HG02798 (cell line): ENCODE measurements around the gene IMP4.
"Not testable (repeated sequence)": the region's sequence is repeated elsewhere in the genome, so short reads cannot be mapped to it uniquely, and the experiment has no call there.

Experiments used
- ATAC-seq: cut with Tn5 transposase; IDR thresholded peaks from one replicate; pipeline ENCODE4 v1.9.1; 2021; ENCODE audit warnings: mild to moderate bottlenecking; ENCODE audit not compliant: unreplicated experiment, poor library complexity

Gene IMP4

GRCh38 chr2:130342533-130343275 lies at the start of gene IMP4:
TSS of gene IMP4 (plus strand) at chr2:130342897. CDS start at chr2:130342933, 36 bp downstream.
- peak; percentile 86 for ATAC-seq

DNA sequence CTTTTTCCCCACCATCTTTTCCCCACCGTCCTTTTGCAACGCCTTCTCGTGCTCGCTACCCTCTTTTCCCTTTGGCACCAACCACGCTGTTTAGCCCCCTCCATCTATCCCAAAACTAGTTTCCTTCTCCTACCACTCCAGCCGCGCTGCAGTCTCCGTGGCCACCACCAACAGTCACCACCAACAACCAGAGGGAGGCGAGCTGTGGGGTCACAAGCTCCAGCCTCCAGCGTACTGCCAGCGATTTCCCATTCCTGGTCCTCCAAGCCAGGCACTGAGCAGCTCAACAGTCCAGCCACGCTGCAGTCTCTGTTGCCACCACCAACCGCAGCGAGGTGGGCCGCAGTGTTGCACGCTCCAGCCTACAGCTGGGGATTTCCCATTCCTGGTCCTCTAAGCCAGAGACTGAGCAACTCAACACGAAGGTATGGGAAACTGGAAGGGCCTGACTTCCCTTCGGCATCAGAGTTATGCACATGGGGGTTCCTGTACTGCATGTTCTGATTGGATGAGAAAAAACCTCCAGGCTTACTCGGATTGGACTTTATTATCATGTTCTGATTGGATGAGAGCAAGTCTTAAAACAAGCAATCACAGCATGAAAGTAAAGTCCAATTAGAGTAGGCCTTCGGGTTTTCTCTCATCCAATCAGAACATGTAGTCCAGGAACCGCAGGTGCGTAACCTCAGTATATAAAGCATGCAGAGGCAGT lies 42.3 kb upstream of the IMP4 start:
- ATAC-seq: no peak

DNA sequence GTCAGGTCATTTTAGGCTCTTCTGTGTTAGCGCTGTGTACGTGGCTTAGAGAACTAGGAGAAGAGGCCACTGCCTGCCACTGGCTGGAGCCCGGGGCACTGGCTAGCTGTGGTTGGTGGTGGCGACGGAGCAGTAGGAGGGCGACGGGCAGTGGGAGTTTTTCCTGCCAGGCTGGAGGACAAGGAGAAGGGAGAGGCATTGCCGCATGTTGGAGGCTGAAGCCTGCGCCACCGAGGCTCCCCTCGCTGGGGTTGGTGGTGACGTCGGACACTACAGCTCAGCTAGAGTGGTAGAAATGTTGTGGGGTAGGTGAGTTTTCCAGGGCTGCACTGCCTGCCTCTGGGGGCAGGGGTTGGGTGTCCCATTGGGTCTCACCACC lies 41.7 kb upstream of the IMP4 start:
- no peak for ATAC-seq

- ATAC-seq: no peak
These were observed 40.4 kb upstream of the IMP4 start for GRCh38 chr2:130302164-130302886.

DNA sequence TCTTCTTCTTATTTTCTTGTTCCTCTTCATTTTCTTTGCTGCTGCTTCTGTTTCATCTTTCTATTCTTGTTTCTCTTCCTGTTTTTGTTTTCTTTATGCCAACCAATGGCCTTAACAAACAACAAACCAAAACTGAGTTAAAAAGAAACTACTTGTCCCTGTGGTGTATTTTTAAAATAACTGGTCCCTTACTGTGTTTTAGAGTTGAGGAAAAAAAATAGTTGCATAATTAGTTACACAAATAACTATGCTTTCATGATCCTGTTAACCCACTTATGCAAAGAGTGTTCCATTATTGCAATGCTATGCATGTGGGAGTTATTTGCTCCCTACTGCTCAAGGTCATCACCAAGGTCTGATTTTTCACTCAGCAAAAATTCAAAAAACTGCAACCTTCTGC lies 39.5 kb upstream of the IMP4 start:
- peak; percentile 80 for ATAC-seq

- no peak for ATAC-seq
These were observed 38.0 kb upstream of the IMP4 start for GRCh38 chr2:130304726-130305125.

GRCh38 chr2:130307850-130308249 lies 34.8 kb upstream of the IMP4 start:
- no peak for ATAC-seq

DNA sequence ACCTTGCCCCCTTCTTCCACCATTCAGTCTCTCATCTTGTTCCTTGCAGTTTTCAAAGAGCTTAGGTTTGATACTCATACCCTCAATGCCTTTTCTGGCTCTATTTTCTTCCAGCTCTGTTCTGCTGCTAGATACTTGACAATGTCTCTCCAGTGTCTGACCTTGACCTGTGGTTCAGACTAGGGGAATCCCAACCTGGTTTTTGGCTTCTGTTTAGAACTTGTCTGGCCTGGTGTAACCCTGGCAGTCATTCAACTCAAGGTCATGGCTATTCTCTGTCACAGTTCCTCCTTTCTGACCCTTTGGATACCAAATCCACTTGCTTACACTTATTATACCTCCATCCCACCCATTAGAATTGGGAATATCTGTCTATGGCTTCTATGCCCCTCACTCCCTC lies 31.8 kb upstream of the IMP4 start:
- peak; percentile 64 for ATAC-seq

- no peak for ATAC-seq
These were observed 28.8 kb upstream of the IMP4 start for GRCh38 chr2:130313812-130314334.

DNA sequence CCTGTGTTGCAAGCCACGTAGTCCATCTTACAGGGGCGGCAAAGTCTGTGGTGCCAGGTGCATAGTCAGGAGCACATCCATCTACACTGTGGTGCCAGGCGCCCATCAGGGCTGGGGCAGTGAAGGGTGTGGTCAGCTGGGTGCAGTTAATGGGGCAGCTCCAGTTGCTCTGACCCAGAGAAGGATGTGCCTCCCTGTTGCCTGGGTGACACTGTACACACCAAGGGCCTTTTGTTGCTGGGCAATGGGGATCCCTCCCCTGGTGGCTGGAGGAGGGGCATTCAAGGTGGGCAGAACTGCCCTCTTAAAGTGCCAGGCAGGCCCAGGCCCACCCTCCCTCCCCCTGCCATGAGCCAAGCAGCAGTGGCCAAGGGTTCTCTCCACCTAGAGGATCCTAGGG lies 28.3 kb upstream of the IMP4 start:
- ATAC-seq: no peak

DNA sequence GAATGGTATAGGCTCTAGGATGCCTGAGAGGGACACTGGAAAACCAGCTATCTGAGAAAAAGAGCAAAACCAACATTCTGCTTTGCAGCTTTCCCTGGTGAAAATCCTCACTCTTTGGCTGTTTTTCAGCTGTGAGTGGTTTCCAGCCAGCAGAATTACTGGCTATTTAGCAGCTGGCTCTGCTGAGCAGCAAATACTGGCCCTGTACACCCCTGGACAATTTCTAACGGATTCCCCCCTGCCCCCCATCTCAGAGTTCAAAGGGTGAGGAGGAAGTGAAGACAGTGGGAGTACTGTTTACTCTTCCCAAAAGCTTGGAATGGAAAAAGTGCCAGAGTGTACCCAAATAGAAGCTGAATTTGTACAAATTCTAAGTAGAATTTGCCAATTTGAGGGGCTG lies 26.1 kb upstream of the IMP4 start:
- no peak for ATAC-seq

- no peak for ATAC-seq
These were observed 23.8 kb upstream of the IMP4 start for GRCh38 chr2:130318906-130319305.

GRCh38 chr2:130319536-130319935 lies 23.2 kb upstream of the IMP4 start:
- ATAC-seq: no peak

- no peak for ATAC-seq
These were observed 14.8 kb upstream of the IMP4 start for GRCh38 chr2:130327703-130328527.

GRCh38 chr2:130328710-130329109 lies 14.0 kb upstream of the IMP4 start:
- ATAC-seq: no peak

DNA sequence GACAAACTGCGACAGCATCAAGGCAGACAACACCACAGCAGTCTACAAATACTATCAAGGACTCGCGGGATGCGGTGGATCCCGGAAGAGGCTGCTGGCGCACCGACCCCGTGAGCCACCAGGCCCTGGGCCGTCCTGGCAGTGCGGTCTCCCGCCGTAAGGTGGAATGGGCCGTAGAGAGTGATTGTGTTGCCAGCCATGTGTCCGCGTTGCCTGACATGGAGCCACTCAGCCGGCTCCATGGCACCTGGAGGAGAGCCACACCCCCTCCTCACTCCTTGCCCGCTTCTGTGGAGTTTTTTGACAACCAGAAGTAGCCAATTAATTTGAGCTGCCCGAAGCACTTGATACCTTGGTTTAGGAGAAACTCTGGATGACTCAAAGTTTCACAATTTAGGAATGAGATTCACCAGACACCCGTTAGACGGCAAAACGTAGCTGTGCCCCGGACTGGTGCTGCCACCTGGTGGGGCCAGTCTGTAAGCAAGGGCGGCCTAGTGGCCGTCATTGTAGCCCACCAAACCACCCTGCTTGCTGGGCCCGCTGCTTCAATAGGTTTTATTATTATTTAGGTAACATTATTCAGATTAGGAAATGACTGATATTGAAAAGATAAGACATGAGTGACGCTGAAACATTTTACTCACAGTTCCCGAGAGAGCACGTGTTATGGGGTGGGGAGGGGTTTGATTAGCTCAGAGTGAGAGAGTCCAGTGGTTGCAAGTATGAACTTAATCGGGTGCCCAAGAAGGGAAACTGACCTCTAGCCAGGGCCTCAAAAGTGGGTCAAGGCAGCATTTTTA lies 10.2 kb upstream of the IMP4 start:
- peak; percentile 72 for ATAC-seq

GRCh38 chr2:130333253-130333652 lies 9.4 kb upstream of the IMP4 start:
- ATAC-seq: not testable (repeated sequence)

DNA sequence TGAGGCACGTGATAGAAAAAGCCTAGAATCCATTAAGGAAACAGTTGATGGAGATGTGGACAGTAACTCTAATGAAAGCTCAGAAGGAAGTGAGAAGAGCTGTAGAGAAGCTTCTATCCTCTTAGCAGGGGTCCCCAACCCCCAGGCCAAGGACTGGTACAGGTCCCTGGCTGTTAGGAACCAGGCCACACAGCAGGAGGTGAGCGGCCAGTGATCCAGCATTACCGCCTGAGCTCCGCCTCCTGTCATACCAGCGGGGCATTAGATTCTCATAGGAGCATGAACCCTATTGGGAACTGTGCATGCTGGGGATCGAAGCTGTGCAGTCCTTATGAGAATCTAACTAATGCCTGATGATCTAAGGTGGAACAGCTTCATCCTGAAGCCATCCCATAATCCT lies 8.7 kb upstream of the IMP4 start:
- ATAC-seq: no peak

- ATAC-seq: no peak
These were observed 7.5 kb upstream of the IMP4 start for GRCh38 chr2:130335226-130335625.
